HepG2 (cell line): ENCODE data around the gene DRC3. TPM values are rescaled to one million over a fixed set of nuclear protein-coding genes. Genes with fewer than 3 reads are reported as not detected.

Source experiments
- HNRNPH1 ChIP-seq: fragments of 200-400 bp; formaldehyde crosslinking; optimal IDR thresholded peaks from 2 replicates; pipeline ENCODE3; 2017; ENCODE audit warnings: mild to moderate bottlenecking, low read depth, low read length
- IRX3 ChIP-seq: sonication (generic); formaldehyde crosslinking; IDR thresholded peaks from 2 replicates; pipeline ENCODE4 v1.8.1; 2023; ENCODE audit warnings: mild to moderate bottlenecking, low read depth, missing genetic modification reagents, borderline replicate concordance
- NR2F1 ChIP-seq, 2 experiments: fragments of 450-650 bp in 1 of 2; formaldehyde crosslinking in 1 of 2; IDR thresholded peaks; 2 replicates each; pipeline versions ENCODE4 v1.5.0 to v1.6.1; 2016 to 2020; ENCODE audit warnings: mild to moderate bottlenecking in 1 of 2, missing compliant biosample characterization in 1 of 2, missing genetic modification reagents in 1 of 2, moderate library complexity in 1 of 2
- PRDM15 ChIP-seq: sonication (generic); formaldehyde crosslinking; IDR thresholded peaks from 2 replicates; pipeline ENCODE4 v1.4.0; 2020; ENCODE audit warnings: missing genetic modification reagents
- RFXANK ChIP-seq: IDR thresholded peaks from 2 replicates; pipeline ENCODE4 v1.6.1; 2016
- SMAD9 ChIP-seq: sonication (generic); formaldehyde crosslinking; IDR thresholded peaks from 2 replicates; pipeline ENCODE4 v1.5.1; 2020; ENCODE audit warnings: mild to moderate bottlenecking, missing genetic modification reagents
- SP4 ChIP-seq: sonication (generic); formaldehyde crosslinking; IDR thresholded peaks from 2 replicates; pipeline ENCODE4 v1.8.1; 2023; ENCODE audit warnings: mild to moderate bottlenecking, missing genetic modification reagents
- SSRP1 ChIP-seq: IDR thresholded peaks from 2 replicates; pipeline ENCODE4 v1.6.1; 2016; ENCODE audit warnings: control low read depth
- ZBTB39 ChIP-seq: sonication (generic); formaldehyde crosslinking; IDR thresholded peaks from 2 replicates; pipeline ENCODE4 v1.5.0; 2020; ENCODE audit warnings: missing genetic modification reagents
- ZNF101 ChIP-seq: sonication (generic); formaldehyde crosslinking; IDR thresholded peaks from 2 replicates; pipeline ENCODE4 v1.4.0; 2020; ENCODE audit warnings: mild to moderate bottlenecking, low read depth, missing genetic modification reagents, borderline replicate concordance
- ZNF292 ChIP-seq: sonication (generic); formaldehyde crosslinking; IDR thresholded peaks from 2 replicates; pipeline ENCODE4 v1.8.1; 2022; ENCODE audit warnings: mild to moderate bottlenecking, low read depth, missing genetic modification reagents, borderline replicate concordance
- ZNF34 ChIP-seq: sonication (generic); formaldehyde crosslinking; IDR thresholded peaks from 2 replicates; pipeline ENCODE4 v1.4.0; 2020; ENCODE audit warnings: mild to moderate bottlenecking, missing genetic modification reagents, borderline replicate concordance
- ZNF446 ChIP-seq: sonication (generic); formaldehyde crosslinking; IDR thresholded peaks from 2 replicates; pipeline ENCODE4 v1.5.0; 2020; ENCODE audit warnings: mild to moderate bottlenecking, missing genetic modification reagents
- ZNF451 ChIP-seq: sonication (generic); formaldehyde crosslinking; IDR thresholded peaks from 2 replicates; pipeline ENCODE4 v1.5.0; 2020; ENCODE audit warnings: mild to moderate bottlenecking, missing genetic modification reagents
- ZNF530 ChIP-seq: sonication (generic); formaldehyde crosslinking; IDR thresholded peaks from 2 replicates; pipeline ENCODE4 v1.5.0; 2020; ENCODE audit warnings: low read depth, mild to moderate bottlenecking, missing genetic modification reagents
- ZNF619 ChIP-seq: sonication (generic); formaldehyde crosslinking; IDR thresholded peaks from 2 replicates; pipeline ENCODE4 v1.4.0; 2020; ENCODE audit warnings: mild to moderate bottlenecking, missing genetic modification reagents
- polyA plus RNA-seq, 8 experiments: library from polyadenylated mRNA; depleted of rRNA in 3 of 8; stranded (reverse) in 7 of 8; unstranded in 1 of 8; fragments of >200 nt; fragmentation: Illumina TruSeq in 4 of 8; extraction: Trizol in 4 of 8; gene quantifications; 2 replicates each; pipeline versions ENCODE4 v1.2.1 to v1.2.3, GENCODE V29; 2011 to 2016; ENCODE audit warnings: low read depth in 4 of 8, missing spikeins in 1 of 8, mixed read lengths in 1 of 8; ENCODE audit not compliant: insufficient read depth in 1 of 8
- total RNA-seq, 5 experiments: library from RNA; depleted of rRNA; stranded (reverse); fragments of >200 nt; fragmentation: Illumina TruSeq; extraction: Trizol; gene quantifications; 2 replicates each; pipeline ENCODE4 v1.2.3, GENCODE V29; 2016; ENCODE audit warnings: low read depth in 1 of 5
- TF ChIP-seq, protein P1 (sequence below): sonication (generic); formaldehyde crosslinking; IDR thresholded peaks from 2 replicates; pipeline ENCODE4 v1.5.0; 2020; ENCODE audit warnings: mild to moderate bottlenecking, missing genetic modification reagents
- TF ChIP-seq, protein P2 (sequence below): sonication (generic); formaldehyde crosslinking; IDR thresholded peaks from 2 replicates; pipeline ENCODE4 v1.9.0; 2022; ENCODE audit warnings: missing genetic modification reagents, mild to moderate bottlenecking, borderline replicate concordance

The DRC3 gene
- total and polyA plus RNA-seq, 2 of the 13 experiments (the other 11 are each of a cell fraction or from before 2014, with no cell fraction given): 0.53 to 0.87 TPM

DNA sequence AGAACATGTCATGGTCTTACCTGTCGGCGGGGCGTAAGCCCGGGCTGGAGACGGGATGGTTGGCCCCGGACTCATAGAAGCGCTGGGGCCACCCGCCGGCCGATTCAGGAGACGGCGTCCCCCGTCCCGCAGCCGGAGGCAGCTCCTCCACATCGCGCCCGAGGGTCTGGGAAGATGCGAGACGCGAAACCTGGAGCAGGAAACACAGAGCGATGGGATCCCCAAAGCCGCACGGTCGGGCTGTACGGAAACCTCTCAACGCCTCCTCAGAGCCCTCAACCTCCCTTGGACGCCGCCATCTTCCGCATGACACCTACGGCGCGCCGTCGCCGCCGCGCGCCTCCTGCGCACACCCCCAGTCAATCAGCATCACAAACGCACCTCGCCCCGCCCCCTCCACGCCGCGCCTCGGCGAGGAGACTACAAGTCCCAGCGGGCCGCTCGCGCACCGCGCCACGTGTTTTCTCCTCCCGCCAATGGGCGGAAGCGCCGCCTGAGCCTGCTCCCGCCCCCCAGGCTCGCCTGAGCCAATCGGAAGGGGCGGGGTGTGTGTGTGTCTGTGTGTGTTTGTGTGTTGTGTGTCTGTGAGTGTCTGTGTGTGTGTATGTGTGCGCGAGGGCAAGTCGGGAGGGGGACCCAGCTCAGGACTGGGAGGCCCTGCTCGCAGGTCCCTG, 66.3 kb downstream of the DRC3 start, which contains the start of the genes ATPAF2 and GID4 (continued):
- TF ChIP-seq, protein P1, sequence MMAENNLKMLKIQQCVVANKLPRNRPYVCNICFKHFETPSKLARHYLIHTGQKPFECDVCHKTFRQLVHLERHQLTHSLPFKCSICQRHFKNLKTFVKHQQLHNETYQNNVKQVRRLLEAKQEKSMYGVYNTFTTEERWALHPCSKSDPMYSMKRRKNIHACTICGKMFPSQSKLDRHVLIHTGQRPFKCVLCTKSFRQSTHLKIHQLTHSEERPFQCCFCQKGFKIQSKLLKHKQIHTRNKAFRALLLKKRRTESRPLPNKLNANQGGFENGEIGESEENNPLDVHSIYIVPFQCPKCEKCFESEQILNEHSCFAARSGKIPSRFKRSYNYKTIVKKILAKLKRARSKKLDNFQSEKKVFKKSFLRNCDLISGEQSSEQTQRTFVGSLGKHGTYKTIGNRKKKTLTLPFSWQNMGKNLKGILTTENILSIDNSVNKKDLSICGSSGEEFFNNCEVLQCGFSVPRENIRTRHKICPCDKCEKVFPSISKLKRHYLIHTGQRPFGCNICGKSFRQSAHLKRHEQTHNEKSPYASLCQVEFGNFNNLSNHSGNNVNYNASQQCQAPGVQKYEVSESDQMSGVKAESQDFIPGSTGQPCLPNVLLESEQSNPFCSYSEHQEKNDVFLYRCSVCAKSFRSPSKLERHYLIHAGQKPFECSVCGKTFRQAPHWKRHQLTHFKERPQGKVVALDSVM (CRISPR knock-in tag): 0 out of 2 replicates have a peak, but pooled peaks have one; percentile 16
- TF ChIP-seq ZNF451 (CRISPR knock-in tag) (peak; percentile 65; the same call in 1 of the 2 replicates), SP4 (peak; percentile 94), RFXANK (CRISPR knock-in tag) (0 out of 2 replicates have a peak, but pooled peaks have one; percentile 64), ZBTB39 (CRISPR knock-in tag) (peak; percentile 67; the same call in 1 of the 2 replicates), ZNF619 (no peak), ZNF34 (no peak; the same call in 1 of the 2 replicates), NR2F1 (CRISPR knock-in tag; IDR thresholded peaks at IDR 0.05) (no peak), SSRP1 (CRISPR knock-in tag) (no peak), ZNF101 (0 out of 2 replicates have a peak, but pooled peaks have one; percentile 74), HNRNPH1 (no peak), ZNF446 (CRISPR knock-in tag) (no peak), IRX3 (CRISPR knock-in tag) (no peak), ZNF530 (CRISPR knock-in tag) (no peak), PRDM15 (CRISPR knock-in tag) (0 out of 2 replicates have a peak, but pooled peaks have one; percentile 21), ZNF292 (CRISPR knock-in tag) (no peak), SMAD9 (no peak)
- TF ChIP-seq, protein P2, sequence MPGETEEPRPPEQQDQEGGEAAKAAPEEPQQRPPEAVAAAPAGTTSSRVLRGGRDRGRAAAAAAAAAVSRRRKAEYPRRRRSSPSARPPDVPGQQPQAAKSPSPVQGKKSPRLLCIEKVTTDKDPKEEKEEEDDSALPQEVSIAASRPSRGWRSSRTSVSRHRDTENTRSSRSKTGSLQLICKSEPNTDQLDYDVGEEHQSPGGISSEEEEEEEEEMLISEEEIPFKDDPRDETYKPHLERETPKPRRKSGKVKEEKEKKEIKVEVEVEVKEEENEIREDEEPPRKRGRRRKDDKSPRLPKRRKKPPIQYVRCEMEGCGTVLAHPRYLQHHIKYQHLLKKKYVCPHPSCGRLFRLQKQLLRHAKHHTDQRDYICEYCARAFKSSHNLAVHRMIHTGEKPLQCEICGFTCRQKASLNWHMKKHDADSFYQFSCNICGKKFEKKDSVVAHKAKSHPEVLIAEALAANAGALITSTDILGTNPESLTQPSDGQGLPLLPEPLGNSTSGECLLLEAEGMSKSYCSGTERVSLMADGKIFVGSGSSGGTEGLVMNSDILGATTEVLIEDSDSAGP: peak; percentile 79
